Smooth muscle cell (in vitro differentiated cells): ENCODE measurements around the gene MORF4L2. TPM values are rescaled to one million over a fixed set of nuclear protein-coding genes. Genes with fewer than 3 reads are reported as not detected.

Experiments used
- DNase-seq: peaks from one replicate; lab custom pipeline; 2025; ENCODE audit not compliant: unreplicated experiment; lab: John Stamatoyannopoulos, UW
- H2AFZ ChIP-seq: fragments of 200-600 bp; sonication (generic); 2 replicates; pipeline ENCODE4 v1.6.0; 2016; ENCODE audit warnings: antibody characterized with exemption, low read depth, mild to moderate bottlenecking
- H3F3A ChIP-seq: fragments of 200-600 bp; sonication (generic); 2 replicates; pipeline ENCODE4 v1.6.0; 2017; ENCODE audit warnings: antibody characterized with exemption, low read depth
- H3K27ac ChIP-seq: fragments of 200-600 bp; sonication (generic); 2 replicates; pipeline ENCODE4 v1.5.1; 2016; ENCODE audit warnings: low read depth, mild to moderate bottlenecking
- H3K27me3 ChIP-seq: fragments of 200-600 bp; sonication (generic); 2 replicates; pipeline ENCODE4 v1.6.1; 2016; ENCODE audit warnings: low read depth, mild to moderate bottlenecking
- H3K36me3 ChIP-seq: fragments of 200-600 bp; sonication (generic); 2 replicates; pipeline ENCODE4 v1.5.1; 2016; ENCODE audit warnings: low read depth
- H3K4me1 ChIP-seq: fragments of 200-600 bp; sonication (generic); 2 replicates; pipeline ENCODE4 v1.5.1; 2016; ENCODE audit warnings: low read depth
- H3K4me2 ChIP-seq: fragments of 200-600 bp; sonication (generic); 2 replicates; pipeline ENCODE4 v1.6.0; 2016; ENCODE audit warnings: mild to moderate bottlenecking
- H3K4me3 ChIP-seq: fragments of 200-600 bp; sonication (generic); 2 replicates; pipeline ENCODE4 v1.5.1; 2016; ENCODE audit warnings: mild to moderate bottlenecking
- H3K79me2 ChIP-seq: fragments of 200-600 bp; sonication (generic); 2 replicates; pipeline ENCODE4 v1.6.0; 2016; ENCODE audit warnings: low read depth, mild to moderate bottlenecking
- H3K9ac ChIP-seq: fragments of 200-600 bp; sonication (generic); 2 replicates; pipeline ENCODE4 v1.6.0; 2016; ENCODE audit warnings: low read depth
- H3K9me3 ChIP-seq: fragments of 200-600 bp; sonication (generic); replicated peaks from 2 replicates; pipeline ENCODE4 v1.5.1; 2016; ENCODE audit warnings: low read depth
- H4K20me1 ChIP-seq: fragments of 200-600 bp; sonication (generic); 2 replicates; pipeline ENCODE4 v1.6.0; 2016; ENCODE audit warnings: low read depth
- WGBS: methylation state at CpG from one replicate; pipeline ENCODE4 v1.1.7; 2016; ENCODE audit warnings: low lambda C conversion rate; 5-methylcytosine and 5-hydroxymethylcytosine counted together
- polyA plus RNA-seq: library from polyadenylated mRNA; unstranded; fragments of >200 nt; fragmentation: Nextera tagmentation; extraction: Ambion mirVana; gene quantifications from 2 replicates; pipeline ENCODE4 v1.2.1, GENCODE V29; 2016
- total RNA-seq: library from RNA; depleted of rRNA; stranded (reverse); fragments of >200 nt; gene quantifications from 2 replicates; pipeline ENCODE4 v1.2.3, GENCODE V29; 2014
- TF ChIP-seq, protein P1 (sequence below): fragments of 200-600 bp; sonication (generic); IDR thresholded peaks from 2 replicates; pipeline ENCODE4 v1.5.1; 2017; ENCODE audit warnings: borderline replicate concordance, mild to moderate bottlenecking, antibody characterized with exemption; ENCODE audit not compliant: insufficient read depth, poor library complexity, severe bottlenecking

Gene MORF4L2
- total and polyA plus RNA-seq, 2 experiments from 2014 or later: 726 to 1,824 TPM

DNA sequence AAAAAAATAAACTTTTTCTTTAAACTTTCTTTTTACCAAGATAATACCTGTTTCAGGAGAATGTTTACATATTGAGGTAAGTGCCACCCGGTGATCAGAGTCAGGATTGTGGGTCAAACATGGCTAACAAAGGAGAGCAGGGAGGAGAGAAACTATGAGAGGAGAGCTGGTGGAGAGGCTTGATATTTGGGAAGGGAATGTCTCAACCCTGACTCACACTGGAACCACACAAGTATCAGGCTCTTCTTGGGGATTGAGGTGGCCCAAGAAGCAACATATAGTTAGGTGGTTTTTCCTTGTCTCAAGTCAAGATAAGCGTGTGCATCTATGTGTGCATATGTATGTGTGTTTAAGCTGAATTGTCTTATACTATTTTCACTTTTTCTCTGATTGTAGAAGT lies 51.1 kb downstream of the MORF4L2 start:
- Histone ChIP-seq H3K9me3 (no peaks in the 10 kb centered on the region), H3K79me2 (no peaks in the 10 kb centered on the region), H3K4me2 (no peak overlapping the region), H3F3A (peaks cover 5% of the 10 kb centered on the region), H3K36me3 (no peaks in the 10 kb centered on the region), H2AFZ (no peak overlapping the region), H3K27me3 (no peaks in the 10 kb centered on the region), H3K4me3 (no peak overlapping the region), H4K20me1 (no peaks in the 10 kb centered on the region), H3K27ac (no peak overlapping the region), H3K9ac (no peak overlapping the region), H3K4me1 (peaks cover 18% of the 10 kb centered on the region)
- DNase-seq: no peak
- 73% methylated on average over 2 of the region's 2 CpGs for WGBS
- TF ChIP-seq, protein P1, sequence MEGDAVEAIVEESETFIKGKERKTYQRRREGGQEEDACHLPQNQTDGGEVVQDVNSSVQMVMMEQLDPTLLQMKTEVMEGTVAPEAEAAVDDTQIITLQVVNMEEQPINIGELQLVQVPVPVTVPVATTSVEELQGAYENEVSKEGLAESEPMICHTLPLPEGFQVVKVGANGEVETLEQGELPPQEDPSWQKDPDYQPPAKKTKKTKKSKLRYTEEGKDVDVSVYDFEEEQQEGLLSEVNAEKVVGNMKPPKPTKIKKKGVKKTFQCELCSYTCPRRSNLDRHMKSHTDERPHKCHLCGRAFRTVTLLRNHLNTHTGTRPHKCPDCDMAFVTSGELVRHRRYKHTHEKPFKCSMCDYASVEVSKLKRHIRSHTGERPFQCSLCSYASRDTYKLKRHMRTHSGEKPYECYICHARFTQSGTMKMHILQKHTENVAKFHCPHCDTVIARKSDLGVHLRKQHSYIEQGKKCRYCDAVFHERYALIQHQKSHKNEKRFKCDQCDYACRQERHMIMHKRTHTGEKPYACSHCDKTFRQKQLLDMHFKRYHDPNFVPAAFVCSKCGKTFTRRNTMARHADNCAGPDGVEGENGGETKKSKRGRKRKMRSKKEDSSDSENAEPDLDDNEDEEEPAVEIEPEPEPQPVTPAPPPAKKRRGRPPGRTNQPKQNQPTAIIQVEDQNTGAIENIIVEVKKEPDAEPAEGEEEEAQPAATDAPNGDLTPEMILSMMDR: no peak

DNA sequence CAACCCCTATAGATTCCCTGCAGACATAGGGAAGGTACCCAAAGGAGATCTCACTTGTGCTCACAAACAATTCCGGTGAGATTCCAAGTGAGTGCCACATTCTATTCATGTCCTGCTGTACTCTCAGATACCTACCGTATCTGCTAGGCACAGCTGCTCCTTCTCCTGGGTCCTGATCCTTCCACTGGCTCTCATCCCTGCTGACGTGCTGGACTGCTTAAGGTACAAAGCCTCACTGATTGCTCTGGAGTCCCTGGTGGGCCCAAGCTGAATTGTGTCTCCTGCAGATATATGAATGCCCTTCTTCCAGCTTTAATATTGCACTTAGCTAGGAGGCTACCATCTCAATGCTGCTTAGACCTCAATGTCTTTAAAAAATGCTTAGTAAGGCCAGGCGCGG lies 55.4 kb downstream of the MORF4L2 start:
- Histone ChIP-seq H2AFZ (no peak overlapping the region), H3K79me2 (peaks cover 22% of the 10 kb centered on the region)

DNA sequence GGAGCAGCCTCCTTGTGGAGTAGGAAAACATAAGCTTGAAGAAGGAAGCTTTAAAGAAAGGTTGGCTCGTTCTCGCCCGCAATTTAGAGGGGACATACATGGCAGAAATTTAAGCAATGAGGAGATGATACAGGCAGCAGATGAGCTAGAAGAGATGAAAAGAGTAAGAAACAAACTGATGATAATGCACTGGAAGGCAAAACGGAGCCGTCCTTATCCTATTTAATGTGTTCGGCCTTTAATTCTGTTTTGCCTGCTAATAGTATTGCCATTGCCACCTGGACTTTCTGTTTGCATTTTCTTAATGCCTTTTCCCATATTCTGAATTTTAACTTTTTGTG lies 56.4 kb downstream of the MORF4L2 start:
- peak overlapping the region; percentile 97 for H3K4me3 ChIP-seq
- H3K4me1 ChIP-seq: peaks cover 15% of the 10 kb centered on the region
- H3K9me3 ChIP-seq: no peaks in the 10 kb centered on the region
- no peaks in the 10 kb centered on the region for H3K27me3 ChIP-seq
- DNase-seq: no peak
- peak overlapping the region; percentile 71 for H3K9ac ChIP-seq
- H3K36me3 ChIP-seq: no peaks in the 10 kb centered on the region
- TF ChIP-seq, protein P1: no peak
- H3F3A ChIP-seq: peaks cover 12% of the 10 kb centered on the region
- 33% methylated on average over 6 of the region's 6 CpGs for WGBS
- H2AFZ ChIP-seq: peak overlapping the region; percentile 99
- peaks cover 27% of the 10 kb centered on the region for H3K79me2 ChIP-seq
- H3K27ac ChIP-seq: peak overlapping the region; percentile 73
- H3K4me2 ChIP-seq: peak overlapping the region; percentile 99
- H4K20me1 ChIP-seq: no peaks in the 10 kb centered on the region

More for the DNA sequence above, 55.4 kb downstream of the MORF4L2 start:
- H3K9ac ChIP-seq: no peak overlapping the region
- H3F3A ChIP-seq: peaks cover 12% of the 10 kb centered on the region
- no peak overlapping the region for H3K4me2 ChIP-seq
- DNase-seq: no peak
- no peaks in the 10 kb centered on the region for H3K9me3 ChIP-seq
- TF ChIP-seq, protein P1: no peak
- no peaks in the 10 kb centered on the region for H3K36me3 ChIP-seq
- peak overlapping the region; percentile 97 for H3K4me3 ChIP-seq
- no peaks in the 10 kb centered on the region for H4K20me1 ChIP-seq
- no peak overlapping the region for H3K27ac ChIP-seq
- H3K4me1 ChIP-seq: peaks cover 15% of the 10 kb centered on the region
- H3K27me3 ChIP-seq: no peaks in the 10 kb centered on the region
- WGBS: 95% methylated on average over 5 of the region's 5 CpGs
